IMR-90 (cell line): Measurements from ENCODE around the gene BCL2L2. TPM values are rescaled to one million over a fixed set of nuclear protein-coding genes. Genes with fewer than 3 reads are reported as not detected.
"Not testable (repeated sequence)": the region's sequence is repeated elsewhere in the genome, so short reads cannot be mapped to it uniquely, and the experiment has no call there.

Source experiments
- ATAC-seq: fragments of 200-7000 bp; cut with Tn5 transposase; 2 replicates; pipeline ENCODE4 v1.9.1; 2020; ENCODE audit warnings: low read depth, mild to moderate bottlenecking, moderate library complexity
- BruUV-seq: library from RNA; stranded (reverse); fragments of 400-500 nt; replicated peaks from 2 replicates; lab custom pipeline; 2021; lab: Mats Ljungman, UMichigan
- CTCF ChIA-PET: fragments of 300-600 bp; formaldehyde crosslinking; extraction: SDS; loops from one replicate; lab custom pipeline; 2021; ENCODE audit warnings: antibody characterized with exemption; lab: Yijun Ruan, JAX
- POLR2A ChIA-PET: fragments of 300-600 bp; sonication (Branson Sonifier 250); formaldehyde crosslinking; loops from one replicate; lab custom pipeline; 2022; ENCODE audit warnings: antibody characterized with exemption; ENCODE audit not compliant: unreplicated experiment; lab: Charles Lee
- DNase-seq: peaks from one replicate; pipeline ENCODE4 v3.0.0; 2013
- H2AFZ ChIP-seq: replicated peaks from 2 replicates; pipeline ENCODE3; 2013; ENCODE audit warnings: low read length, mild to moderate bottlenecking; ENCODE audit not compliant: poor library complexity
- H2AK5ac ChIP-seq: 2 replicates; pipeline ENCODE4 v1.6.1; 2013; ENCODE audit warnings: low read depth, low read length, inconsistent platforms
- H2AK9ac ChIP-seq: replicated peaks from 2 replicates; pipeline ENCODE3; 2013; ENCODE audit warnings: mild to moderate bottlenecking, low read depth, low read length, moderate library complexity; ENCODE audit not compliant: poor library complexity
- H2BK120ac ChIP-seq: 2 replicates; pipeline ENCODE4 v1.6.1; 2013; ENCODE audit warnings: low read depth, low read length, inconsistent platforms
- H2BK15ac ChIP-seq: 3 replicates; pipeline ENCODE4 v1.6.1; 2013; ENCODE audit warnings: low read depth, low read length, inconsistent platforms
- H2BK20ac ChIP-seq: 2 replicates; pipeline ENCODE4 v1.6.1; 2013; ENCODE audit warnings: low read depth, mild to moderate bottlenecking, inconsistent platforms, low read length, moderate library complexity
- H2BK5ac ChIP-seq: 2 replicates; pipeline ENCODE4 v1.6.1; 2013; ENCODE audit warnings: mild to moderate bottlenecking, low read depth, low read length, inconsistent platforms; ENCODE audit not compliant: poor library complexity, severe bottlenecking
- H3K14ac ChIP-seq: replicated peaks from 2 replicates; pipeline ENCODE4 v1.6.1; 2013; ENCODE audit warnings: low read depth, low read length, inconsistent platforms
- H3K18ac ChIP-seq: 2 replicates; pipeline ENCODE4 v1.6.1; 2013; ENCODE audit warnings: low read depth, low read length, control low read depth
- H3K23ac ChIP-seq: 2 replicates; pipeline ENCODE4 v1.6.1; 2013; ENCODE audit warnings: low read depth, low read length, inconsistent platforms
- H3K27ac ChIP-seq: 2 replicates; pipeline ENCODE4 v1.5.1; 2013; ENCODE audit warnings: mild to moderate bottlenecking, control low read depth, low read length; ENCODE audit not compliant: insufficient read depth
- H3K27me3 ChIP-seq: 2 replicates; pipeline ENCODE4 v1.6.1; 2013; ENCODE audit warnings: low read length; ENCODE audit not compliant: control insufficient read depth, insufficient read depth
- H3K36me3 ChIP-seq: 2 replicates; pipeline ENCODE4 v1.6.1; 2013; ENCODE audit warnings: low read length, mixed read lengths; ENCODE audit not compliant: control insufficient read depth, insufficient read depth
- H3K4ac ChIP-seq: 2 replicates; pipeline ENCODE4 v1.6.1; 2013; ENCODE audit warnings: low read depth, low read length, inconsistent platforms
- H3K4me1 ChIP-seq: 2 replicates; pipeline ENCODE4 v1.6.1; 2013; ENCODE audit warnings: low read length, mixed read lengths; ENCODE audit not compliant: control insufficient read depth, insufficient read depth
- H3K4me2 ChIP-seq: 2 replicates; pipeline ENCODE4 v1.6.1; 2013; ENCODE audit warnings: low read depth, mild to moderate bottlenecking, control low read depth, low read length, moderate library complexity
- H3K4me3 ChIP-seq: 2 replicates; pipeline ENCODE4 v1.5.1; 2013; ENCODE audit warnings: low read depth, mild to moderate bottlenecking, control low read depth, low read length, moderate library complexity; ENCODE audit not compliant: insufficient read depth
- H3K56ac ChIP-seq: 2 replicates; pipeline ENCODE4 v1.6.1; 2013; ENCODE audit warnings: low read length, inconsistent platforms; ENCODE audit not compliant: insufficient read depth; ENCODE audit errors: extremely low read depth
- H3K79me1 ChIP-seq, 2 experiments: 2 replicates each; pipeline ENCODE4 v1.6.1; 2013; ENCODE audit warnings: low read length in 2 of 2, inconsistent platforms in 1 of 2, low read depth in 1 of 2
- H3K9ac ChIP-seq: 2 replicates; pipeline ENCODE4 v1.6.1; 2013; ENCODE audit warnings: low read depth, low read length, control low read depth
- H3K9me1 ChIP-seq: 2 replicates; pipeline ENCODE4 v1.6.1; 2013; ENCODE audit warnings: low read length, inconsistent platforms; ENCODE audit not compliant: insufficient read depth
- H3K9me3 ChIP-seq: 2 replicates; pipeline ENCODE4 v1.6.1; 2013; ENCODE audit warnings: low read length; ENCODE audit not compliant: control insufficient read depth, insufficient read depth
- H4K20me1 ChIP-seq: 2 replicates; pipeline ENCODE4 v1.6.1; 2013; ENCODE audit warnings: low read length, inconsistent platforms; ENCODE audit not compliant: insufficient read depth
- H4K5ac ChIP-seq: 2 replicates; pipeline ENCODE4 v1.6.1; 2013; ENCODE audit warnings: mild to moderate bottlenecking, low read depth, low read length, control low read depth
- H4K8ac ChIP-seq, 2 experiments: 2 replicates each; pipeline ENCODE4 v1.6.1; 2013; ENCODE audit warnings: low read depth in 2 of 2, low read length in 2 of 2, control low read depth in 1 of 2, inconsistent platforms in 1 of 2
- H4K91ac ChIP-seq: 2 replicates; pipeline ENCODE4 v1.6.1; 2013; ENCODE audit warnings: low read depth, low read length, inconsistent platforms; ENCODE audit not compliant: insufficient read depth
- WGBS, 2 experiments: methylation state at CpG; one replicate each; pipeline versions ENCODE4 v1.1.5 to v1.1.7; 2013; ENCODE audit warnings: missing lambda C conversion rate in 2 of 2; ENCODE audit not compliant: insufficient read length in 1 of 2; ENCODE audit errors: extremely low coverage in 2 of 2; 5-methylcytosine and 5-hydroxymethylcytosine counted together
- dilution Hi-C: fragments of 300-500 bp; cut with HindIII; formaldehyde crosslinking; loops from one replicate; pipeline ENCODE4 v1.14.3; 2018; ENCODE audit warnings: low sequenced_read_pairs; ENCODE audit not compliant: unreplicated experiment
- in situ Hi-C: fragments of 300-500 bp; cut with MboI; formaldehyde crosslinking; loops from 3 replicates; pipeline ENCODE4 v1.14.3; 2019; ENCODE audit warnings: low sequenced_read_pairs, inconsistent platforms, mixed read lengths
- intact Hi-C: fragments of 100-400 bp; cut with micrococcal nuclease; formaldehyde crosslinking; loops from 2 replicates; pipeline ENCODE4 v1.10.0; 2022
- polyA plus RNA-seq, 3 experiments: library from polyadenylated mRNA; depleted of rRNA; stranded (reverse); fragments of >200 nt; gene quantifications; 2 replicates each; pipeline ENCODE4 v1.2.3, GENCODE V29; 2012; ENCODE audit warnings: low replicate concordance in 1 of 3
- total RNA-seq: library from RNA; depleted of rRNA; stranded (reverse); fragments of >200 nt; gene quantifications from 2 replicates; pipeline ENCODE4 v1.2.3, GENCODE V29; 2012

The BCL2L2 gene
- total and polyA plus RNA-seq, 2 of the 4 experiments (the other 2 are of a cell fraction), result 14.5 to 40.9 TPM

DNA sequence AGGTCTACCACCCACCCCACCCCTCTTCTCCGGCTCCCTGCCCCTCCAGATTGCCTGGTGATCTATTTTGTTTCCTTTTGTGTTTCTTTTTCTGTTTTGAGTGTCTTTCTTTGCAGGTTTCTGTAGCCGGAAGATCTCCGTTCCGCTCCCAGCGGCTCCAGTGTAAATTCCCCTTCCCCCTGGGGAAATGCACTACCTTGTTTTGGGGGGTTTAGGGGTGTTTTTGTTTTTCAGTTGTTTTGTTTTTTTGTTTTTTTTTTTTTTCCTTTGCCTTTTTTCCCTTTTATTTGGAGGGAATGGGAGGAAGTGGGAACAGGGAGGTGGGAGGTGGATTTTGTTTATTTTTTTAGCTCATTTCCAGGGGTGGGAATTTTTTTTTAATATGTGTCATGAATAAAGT, 19.1 kb downstream of the BCL2L2 start:
- H3K36me3 ChIP-seq, result peaks cover 19% of the 10 kb centered on the region
- H3K9ac ChIP-seq, H3K4me2 ChIP-seq, H3K18ac ChIP-seq, H3K4ac ChIP-seq, H2BK120ac ChIP-seq, H2BK15ac ChIP-seq, H4K8ac ChIP-seq, H2AK5ac ChIP-seq, H3K23ac ChIP-seq, H3K56ac ChIP-seq, H3K4me3 ChIP-seq, dilution Hi-C loops, ATAC-seq, DNase-seq, H2AFZ ChIP-seq, H3K27me3 ChIP-seq, H4K91ac ChIP-seq, H3K14ac ChIP-seq, H4K5ac ChIP-seq, H3K4me1 ChIP-seq, H3K27ac ChIP-seq, BruUV-seq, H2AK9ac ChIP-seq, H3K9me3 ChIP-seq, H2BK5ac ChIP-seq, H2BK20ac ChIP-seq, intact Hi-C loops, H3K9me1 ChIP-seq: not testable (repeated sequence)
- POLR2A ChIA-PET, result interaction anchor here (0.6 kb wide), 2 partner anchors 21 to 106 kb away, joined by 3 to 4 read pairs; no protein-coding TSS in a partner anchor
- in situ Hi-C loops, result loop anchor here (10.0 kb wide), 2 partner anchors 49 to 229 kb away; partner anchors contain the start of genes CMTM5, IL25, THTPA and ZFHX2
- peaks cover 16% of the 10 kb centered on the region; the same call in 1 of the 2 replicates for H4K20me1 ChIP-seq
- H3K79me1 ChIP-seq, result peaks cover 18 to 30% of the 10 kb centered on the region in 2 experiments
- no CpG with 5 or more reads among the region's 5 CpGs for WGBS, 2 experiments
- CTCF ChIA-PET, result interaction anchor here (0.6 to 2.4 kb wide), 2 partner anchors 54 to 84 kb away, joined by 3 to 12 read pairs; no protein-coding TSS in a partner anchor
